NCI-H2107 (cell line): ENCODE data around the gene SWT1.
"Not testable (repeated sequence)": the region's sequence is repeated elsewhere in the genome, so short reads cannot be mapped to it uniquely, and the experiment has no call there.

ENCODE experiments used
- DNase-seq: peaks from one replicate; lab custom pipeline; 2025; lab: John Stamatoyannopoulos, UW

SWT1 gene

GRCh38 chr1:185193756-185194155 lies 36.8 kb downstream of the SWT1 start:
- DNase-seq = no peak

DNA sequence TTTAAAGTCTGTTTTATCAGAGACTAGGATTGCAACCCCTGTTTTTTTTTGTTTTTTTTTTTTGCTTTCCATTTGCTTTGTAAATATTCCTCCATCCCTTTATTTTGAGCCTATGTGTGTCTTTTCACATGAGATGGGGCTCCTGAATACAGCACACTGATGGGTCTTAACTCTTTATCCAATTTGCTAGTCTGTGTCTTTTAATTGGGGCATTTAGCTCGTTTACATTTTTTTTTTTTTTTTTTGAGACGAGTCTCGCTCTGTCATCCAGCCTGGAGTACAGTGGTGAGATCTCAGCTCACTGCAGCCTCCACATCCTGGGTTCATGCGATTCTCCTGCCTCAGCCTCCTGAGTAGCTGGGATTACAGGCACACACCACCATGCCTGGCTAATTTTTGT lies 41.7 kb downstream of the SWT1 start:
- DNase-seq = not testable (repeated sequence)

GRCh38 chr1:185200889-185201288 lies 43.9 kb downstream of the SWT1 start:
- DNase-seq = no peak

DNA sequence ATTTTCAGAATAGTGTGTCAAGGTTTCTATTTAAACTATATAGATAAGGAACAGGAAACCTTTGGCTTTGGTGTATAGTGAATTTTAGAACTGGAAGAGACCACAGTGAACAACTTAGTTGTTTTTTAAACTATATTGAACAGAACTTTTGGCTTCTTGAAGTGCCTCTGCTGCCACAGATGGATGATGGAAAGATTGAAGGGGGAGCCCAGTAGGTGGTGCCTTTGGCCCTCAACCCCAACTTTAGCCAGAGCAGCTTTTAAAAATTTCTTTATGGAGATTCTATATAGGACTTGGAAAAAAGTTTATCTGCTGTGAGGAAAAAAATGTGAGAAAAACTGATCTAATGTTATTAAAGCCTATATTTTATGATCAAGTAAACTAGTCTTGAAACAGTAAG lies 50.2 kb downstream of the SWT1 start:
- DNase-seq = no peak

- no peak for DNase-seq
These were observed 51.1 kb downstream of the SWT1 start for GRCh38 chr1:185207980-185208602.

GRCh38 chr1:185208626-185209180 lies 51.7 kb downstream of the SWT1 start:
- DNase-seq = no peak

DNA sequence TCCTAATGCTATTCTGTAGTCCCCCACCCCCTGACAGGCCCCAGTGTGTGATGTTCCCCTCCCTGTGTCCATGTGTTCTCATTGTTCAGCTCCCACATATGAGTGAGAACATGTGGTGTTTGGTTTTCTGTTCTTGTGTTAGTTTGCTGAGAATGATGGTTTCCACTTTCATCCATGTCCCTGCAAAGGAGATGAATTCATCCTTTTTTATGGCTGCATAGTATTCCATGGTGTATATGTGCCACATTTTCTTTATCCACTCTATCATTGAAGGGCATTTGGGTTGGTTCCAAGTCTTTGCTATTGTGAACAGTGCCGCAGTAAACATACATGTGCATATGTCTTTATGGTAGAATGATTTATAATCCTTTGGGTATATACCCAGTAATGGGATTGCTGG lies 52.4 kb downstream of the SWT1 start:
- not testable (repeated sequence) for DNase-seq

DNA sequence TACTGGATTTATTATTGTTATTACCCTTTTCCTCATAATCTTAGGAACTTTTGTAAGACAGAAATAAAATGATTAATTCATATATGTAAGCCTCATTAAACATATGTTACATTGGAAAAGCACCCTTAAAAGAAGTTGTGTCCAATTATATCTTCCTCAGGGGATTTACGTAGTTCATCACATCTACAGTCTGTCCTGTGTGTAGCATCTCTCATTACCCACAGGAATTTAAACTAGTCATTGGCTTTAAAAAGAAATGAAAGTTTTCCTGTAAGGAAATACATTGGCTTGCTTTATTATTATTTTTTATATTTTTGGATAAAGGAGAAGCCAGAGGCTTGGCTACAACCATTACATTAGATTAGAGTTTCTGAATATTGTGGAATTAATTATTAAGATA lies 56.1 kb downstream of the SWT1 start:
- no peak for DNase-seq

- DNase-seq = no peak
These were observed 58.9 kb downstream of the SWT1 start for GRCh38 chr1:185215911-185216310.

GRCh38 chr1:185224132-185224531 lies 67.2 kb downstream of the SWT1 start:
- no peak for DNase-seq

GRCh38 chr1:185227161-185227560 lies 70.2 kb downstream of the SWT1 start:
- DNase-seq = no peak

GRCh38 chr1:185228979-185229378 lies 72.0 kb downstream of the SWT1 start:
- DNase-seq = no peak

DNA sequence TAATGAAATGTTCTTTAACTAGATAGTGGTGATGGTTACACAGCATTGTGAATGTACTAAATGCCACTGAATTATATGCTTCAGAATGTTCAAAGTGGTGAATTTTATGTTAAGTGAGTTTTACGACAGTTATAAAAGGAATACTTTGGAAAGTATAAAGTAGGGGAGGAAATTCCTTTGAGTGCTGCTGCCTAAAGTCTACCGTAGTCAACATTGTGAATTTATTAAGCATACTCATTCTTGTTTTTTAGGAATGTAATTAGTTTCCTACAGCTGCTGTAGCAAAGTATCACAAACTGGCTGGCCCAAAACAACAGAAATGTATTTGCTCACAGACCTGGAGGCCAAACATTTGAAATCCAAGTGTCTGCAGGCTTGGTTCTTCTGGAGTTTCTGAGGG lies 73.0 kb downstream of the SWT1 start:
- DNase-seq = no peak

- DNase-seq = no peak
These were observed 75.9 kb downstream of the SWT1 start for GRCh38 chr1:185232874-185233273.

DNA sequence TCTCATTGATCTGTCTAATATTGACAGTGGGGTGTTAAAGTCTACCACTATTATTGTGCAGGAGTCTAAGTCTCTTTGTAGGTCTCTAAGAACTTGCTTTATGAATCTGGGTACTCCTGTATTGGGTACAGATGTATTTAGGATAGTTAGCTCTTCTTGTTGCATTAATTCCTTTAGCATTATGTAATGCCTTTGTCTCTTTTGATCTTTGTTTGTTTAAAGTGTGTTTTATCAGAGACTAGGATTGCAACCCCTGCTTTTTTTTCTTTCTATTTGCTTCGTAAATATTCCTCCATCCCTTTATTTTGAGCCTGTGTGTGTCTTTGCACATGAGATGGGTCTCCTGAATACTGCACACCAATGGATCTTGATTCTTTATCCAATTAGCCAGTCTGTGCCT lies 77.2 kb downstream of the SWT1 start:
- not testable (repeated sequence) for DNase-seq

GRCh38 chr1:185237176-185237575 lies 80.2 kb downstream of the SWT1 start:
- not testable (repeated sequence) for DNase-seq

DNA sequence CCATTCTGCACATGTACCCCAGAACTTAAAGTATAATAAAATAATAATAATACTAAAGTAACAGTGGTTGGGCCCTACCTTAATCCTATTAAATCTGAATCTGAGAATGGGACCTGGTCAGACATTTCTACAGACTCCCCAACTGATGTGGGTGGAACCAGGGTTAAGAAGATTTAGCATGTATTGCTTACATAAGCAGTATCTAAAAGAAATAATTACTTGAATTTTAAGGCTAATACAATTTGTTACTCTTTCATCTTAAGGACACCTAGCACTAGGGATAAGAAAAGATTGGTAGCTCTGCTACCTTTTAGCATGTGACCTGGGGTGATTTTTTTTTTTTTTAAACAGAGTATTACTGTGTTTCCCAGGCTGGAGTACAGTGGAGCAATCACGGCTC lies 80.7 kb downstream of the SWT1 start:
- no peak for DNase-seq

GRCh38 chr1:185238447-185238846 lies 81.5 kb downstream of the SWT1 start:
- DNase-seq = no peak

DNA sequence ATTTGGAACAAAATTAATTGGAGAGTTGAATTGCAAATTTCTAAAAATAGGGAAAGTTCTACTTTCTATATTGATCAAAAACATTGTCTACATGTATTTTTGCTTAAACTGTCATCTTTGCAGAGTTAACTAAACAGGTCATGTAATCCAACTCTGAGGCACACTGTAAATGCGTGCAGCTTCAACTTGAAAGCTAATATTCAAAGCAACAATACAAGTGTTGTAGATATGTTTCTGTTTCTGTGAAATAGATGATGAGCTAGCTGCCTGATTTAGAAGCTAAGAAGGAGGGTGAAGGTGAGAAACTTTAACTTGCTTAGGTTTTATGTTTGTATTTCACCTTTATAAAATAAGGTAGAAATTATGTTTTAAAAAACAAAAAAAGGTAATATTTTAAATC lies 82.9 kb downstream of the SWT1 start:
- no peak for DNase-seq

GRCh38 chr1:185241127-185241526 lies 84.2 kb downstream of the SWT1 start:
- DNase-seq = no peak

DNA sequence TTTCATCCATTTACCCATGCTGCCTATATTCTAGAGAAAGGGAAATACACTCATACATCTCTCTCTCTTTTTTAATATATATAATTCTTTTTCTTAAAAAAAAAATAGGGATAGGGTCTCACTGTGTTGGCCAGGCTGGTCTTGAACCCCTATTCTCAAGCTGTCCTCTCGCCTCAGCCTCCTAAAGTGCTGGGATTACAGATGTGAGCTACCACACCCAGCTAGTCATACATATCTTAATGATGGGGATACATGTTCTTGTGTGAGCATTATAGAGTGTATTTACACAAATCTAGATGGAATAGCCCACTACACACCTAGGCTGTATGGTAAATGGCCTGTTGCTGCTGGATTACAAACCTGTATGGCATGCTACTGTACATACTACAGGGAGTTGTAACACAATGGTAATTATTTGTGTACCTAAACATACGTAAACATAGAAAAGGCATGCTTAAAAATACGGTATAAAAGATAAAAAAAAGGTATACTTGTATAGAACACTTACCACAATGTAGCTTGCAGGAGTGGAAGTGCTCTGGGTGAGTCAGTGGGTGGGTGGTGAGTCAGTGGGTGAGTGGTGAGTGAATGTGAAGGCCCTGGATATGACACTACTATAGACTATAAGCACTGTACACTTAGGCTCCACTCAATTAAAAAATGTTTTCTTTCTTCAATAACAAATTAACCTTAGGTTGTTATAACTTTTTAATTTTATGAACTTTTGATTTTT lies 87.2 kb downstream of the SWT1 start:
- DNase-seq = no peak

GRCh38 chr1:185245466-185245865 lies 88.5 kb downstream of the SWT1 start:
- no peak for DNase-seq

GRCh38 chr1:185249563-185249962 lies 92.6 kb downstream of the SWT1 start:
- no peak for DNase-seq

GRCh38 chr1:185250063-185250462 lies 93.1 kb downstream of the SWT1 start:
- no peak for DNase-seq
